ENCODE data around the gene HLA-DQB1.
A peak's percentile ranks its signal among the peaks of the same experiment; 100 is the strongest.
"Not testable (repeated sequence)": the region's sequence is repeated elsewhere in the genome, so short reads cannot be mapped to it uniquely, and the experiment has no call there.

Gene HLA-DQB1

GRCh38 chr6:32664354-32664753 lies 2.1 kb downstream of the HLA-DQB1 start:
- no peak overlapping the region for H3K4me2 ChIP-seq
- no peaks in the 10 kb centered on the region for H3K36me3 ChIP-seq
- H4K20me1 ChIP-seq = no peaks in the 10 kb centered on the region
- no peak overlapping the region for H3K4me3 ChIP-seq
- H3K4me1 ChIP-seq = peaks cover 5% of the 10 kb centered on the region; the same call in 1 of the 2 replicates
- no peak for TF ChIP-seq Cebpa-rat (IDR thresholded peaks at IDR 0.05)
- H3K9ac ChIP-seq = no peak overlapping the region
- H3K27ac ChIP-seq = no peak overlapping the region
- H3K9me3 ChIP-seq = no peaks in the 10 kb centered on the region
- peaks cover 4% of the 10 kb centered on the region for H3K27me3 ChIP-seq

GRCh38 chr6:32662836-32663235 lies 3.6 kb downstream of the HLA-DQB1 start:
- Histone ChIP-seq H3K4me1 (peaks cover 5% of the 10 kb centered on the region; the same call in 1 of the 2 replicates), H3K9ac (no peak overlapping the region), H3K4me3 (no peak overlapping the region), H3K27me3 (peaks cover 4% of the 10 kb centered on the region), H4K20me1 (no peaks in the 10 kb centered on the region), H3K36me3 (no peaks in the 10 kb centered on the region), H3K4me2 (no peak overlapping the region), H3K27ac (no peak overlapping the region), H3K9me3 (no peaks in the 10 kb centered on the region)
- TF ChIP-seq Cebpa-rat (IDR thresholded peaks at IDR 0.05) = no peak

GRCh38 chr6:32662099-32662498 lies 4.4 kb downstream of the HLA-DQB1 start:
- Histone ChIP-seq H4K20me1 (no peaks in the 10 kb centered on the region), H3K9ac (no peak overlapping the region), H3K36me3 (no peaks in the 10 kb centered on the region), H3K9me3 (no peaks in the 10 kb centered on the region), H3K27me3 (peaks cover 4% of the 10 kb centered on the region), H3K4me1 (peaks cover 5% of the 10 kb centered on the region; the same call in 1 of the 2 replicates), H3K27ac (no peak overlapping the region), H3K4me2 (no peak overlapping the region), H3K4me3 (no peak overlapping the region)
- TF ChIP-seq Cebpa-rat (IDR thresholded peaks at IDR 0.05) = no peak

GRCh38 chr6:32659856-32660595 lies 6.4 kb downstream of the HLA-DQB1 start:
- Histone ChIP-seq H3K4me3 (no peak overlapping the region), H3K9me3 (no peaks in the 10 kb centered on the region), H3K36me3 (no peaks in the 10 kb centered on the region), H3K27ac (no peak overlapping the region), H3K4me2 (peak overlapping the region; percentile 26; the same call in 1 of the 2 replicates), H3K27me3 (peaks cover 4% of the 10 kb centered on the region), H3K4me1 (peaks cover 5% of the 10 kb centered on the region; the same call in 1 of the 2 replicates), H3K9ac (no peak overlapping the region), H4K20me1 (no peaks in the 10 kb centered on the region)
- no peak for TF ChIP-seq Cebpa-rat (IDR thresholded peaks at IDR 0.05)

GRCh38 chr6:32658268-32658897 lies 8.1 kb downstream of the HLA-DQB1 start:
- Histone ChIP-seq H4K20me1 (no peaks in the 10 kb centered on the region), H3K4me2 (no peak overlapping the region), H3K4me1 (peaks cover 5% of the 10 kb centered on the region; the same call in 1 of the 2 replicates), H3K27ac (no peak overlapping the region), H3K9me3 (no peaks in the 10 kb centered on the region), H3K27me3 (no peaks in the 10 kb centered on the region), H3K9ac (no peak overlapping the region), H3K36me3 (no peaks in the 10 kb centered on the region), H3K4me3 (no peak overlapping the region)
- no peak for TF ChIP-seq Cebpa-rat (IDR thresholded peaks at IDR 0.05)

GRCh38 chr6:32657819-32658218 lies 8.6 kb downstream of the HLA-DQB1 start:
- H3K36me3 ChIP-seq, H3K27me3 ChIP-seq, H3K4me2 ChIP-seq, H3K9me3 ChIP-seq, H3K9ac ChIP-seq, H3K4me3 ChIP-seq, H3K4me1 ChIP-seq, H4K20me1 ChIP-seq, H3K27ac ChIP-seq: not testable (repeated sequence)

- not testable (repeated sequence) for H3K9ac ChIP-seq, H3K4me2 ChIP-seq, H3K36me3 ChIP-seq, H3K4me1 ChIP-seq, H3K27me3 ChIP-seq, H3K27ac ChIP-seq, H4K20me1 ChIP-seq, H3K4me3 ChIP-seq, H3K9me3 ChIP-seq
Measured at GRCh38 chr6:32657329-32657728, 9.1 kb downstream of the HLA-DQB1 start.

- no peaks in the 10 kb centered on the region for H3K9me3 ChIP-seq
- no peak overlapping the region for H3K27ac ChIP-seq
- no peak for TF ChIP-seq Cebpa-rat (IDR thresholded peaks at IDR 0.05)
- H3K4me1 ChIP-seq = peaks cover 5% of the 10 kb centered on the region; the same call in 1 of the 2 replicates
- H3K4me3 ChIP-seq = no peak overlapping the region
- H3K36me3 ChIP-seq = no peaks in the 10 kb centered on the region
- no peak overlapping the region for H3K9ac ChIP-seq
- no peak overlapping the region for H3K4me2 ChIP-seq
- H4K20me1 ChIP-seq = no peaks in the 10 kb centered on the region
- H3K27me3 ChIP-seq = no peaks in the 10 kb centered on the region
Measured at GRCh38 chr6:32655203-32655710, 11.2 kb downstream of the HLA-DQB1 start.

- H3K9ac ChIP-seq = no peak overlapping the region
- H3K27ac ChIP-seq = no peak overlapping the region
- TF ChIP-seq Cebpa-rat (IDR thresholded peaks at IDR 0.05) = no peak
- no peaks in the 10 kb centered on the region for H4K20me1 ChIP-seq
- no peaks in the 10 kb centered on the region for H3K27me3 ChIP-seq
- no peaks in the 10 kb centered on the region for H3K36me3 ChIP-seq
- no peaks in the 10 kb centered on the region for H3K4me1 ChIP-seq
- no peak overlapping the region for H3K4me3 ChIP-seq
- H3K9me3 ChIP-seq = no peaks in the 10 kb centered on the region
- H3K4me2 ChIP-seq = no peak overlapping the region
Measured at GRCh38 chr6:32645047-32645703, 21.3 kb downstream of the HLA-DQB1 start.

- Histone ChIP-seq H3K4me3 (no peak overlapping the region), H3K9me3 (no peaks in the 10 kb centered on the region), H3K9ac (no peak overlapping the region), H4K20me1 (no peaks in the 10 kb centered on the region), H3K4me2 (no peak overlapping the region), H3K27ac (no peak overlapping the region), H3K4me1 (no peaks in the 10 kb centered on the region), H3K27me3 (no peaks in the 10 kb centered on the region), H3K36me3 (no peaks in the 10 kb centered on the region)
- no peak for TF ChIP-seq Cebpa-rat (IDR thresholded peaks at IDR 0.05)
Measured at GRCh38 chr6:32643904-32644303, 22.6 kb downstream of the HLA-DQB1 start.
